GM23338 (cell line): Measurements from ENCODE around the gene DLG2.

Experiments
- CREB1 ChIP-seq: fragments of 250-450 bp; sonication (Bioruptor Pico); IDR thresholded peaks from 2 replicates; pipeline ENCODE4 v1.5.0; 2020; ENCODE audit warnings: low read depth, mild to moderate bottlenecking, moderate library complexity
- EZH2 ChIP-seq: fragments of 200-600 bp; sonication (generic); IDR thresholded peaks from one replicate; pipeline ENCODE4 v1.8.0; 2017; ENCODE audit warnings: antibody characterized with exemption, mild to moderate bottlenecking, low read depth; ENCODE audit not compliant: unreplicated experiment
- EZH2phosphoT487 ChIP-seq: fragments of 200-600 bp; sonication (generic); IDR thresholded peaks from one replicate; pipeline ENCODE4 v1.8.1; 2018; ENCODE audit warnings: antibody characterized with exemption; ENCODE audit not compliant: unreplicated experiment
- JUNB ChIP-seq: IDR thresholded peaks from one replicate; pipeline ENCODE4 v1.6.1; 2016; ENCODE audit warnings: antibody characterized with exemption; ENCODE audit not compliant: unreplicated experiment
- NANOG ChIP-seq: IDR thresholded peaks from 2 replicates; pipeline ENCODE4 v1.6.1; 2016; ENCODE audit warnings: antibody characterized with exemption, borderline replicate concordance
- POLR2AphosphoS5 ChIP-seq: IDR thresholded peaks from 2 replicates; pipeline ENCODE4 v1.6.1; 2016; ENCODE audit warnings: antibody characterized with exemption, low read depth
- STAT1 ChIP-seq: IDR thresholded peaks from one replicate; pipeline ENCODE4 v1.6.1; 2016; ENCODE audit warnings: antibody characterized with exemption; ENCODE audit not compliant: unreplicated experiment
- ZNF114 ChIP-seq: fragments of 250-450 bp; sonication (Bioruptor Pico); IDR thresholded peaks from 2 replicates; pipeline ENCODE4 v1.5.0; 2020; ENCODE audit warnings: mild to moderate bottlenecking, moderate library complexity
- ZNF331 ChIP-seq: fragments of 250-450 bp; sonication (Bioruptor Pico); IDR thresholded peaks from 2 replicates; pipeline ENCODE4 v1.5.0; 2020; ENCODE audit warnings: low read depth, mild to moderate bottlenecking, moderate library complexity
- TF ChIP-seq, protein P1 (sequence below), 2 experiments: fragments of 200-600 bp in 1 of 2; sonication (generic) in 1 of 2; conservative IDR thresholded peaks; 2 replicates each; pipeline versions ENCODE4 v1.5.1 to v1.6.1; 2016 to 2017; ENCODE audit warnings: antibody characterized with exemption in 2 of 2, low read depth in 2 of 2, mild to moderate bottlenecking in 2 of 2, moderate library complexity in 1 of 2
- TF ChIP-seq, protein P2 (sequence below): IDR thresholded peaks from 2 replicates; pipeline ENCODE4 v1.6.1; 2016; ENCODE audit warnings: antibody characterized with exemption
- TF ChIP-seq, protein P3 (sequence below): IDR thresholded peaks from one replicate; pipeline ENCODE4 v1.6.1; 2018; ENCODE audit warnings: antibody characterized with exemption; ENCODE audit not compliant: unreplicated experiment
- TF ChIP-seq, protein P4 (sequence below): fragments of 250-450 bp; sonication (Bioruptor Pico); IDR thresholded peaks from 2 replicates; pipeline ENCODE4 v1.5.0; 2020; ENCODE audit warnings: mild to moderate bottlenecking, moderate library complexity

DNA sequence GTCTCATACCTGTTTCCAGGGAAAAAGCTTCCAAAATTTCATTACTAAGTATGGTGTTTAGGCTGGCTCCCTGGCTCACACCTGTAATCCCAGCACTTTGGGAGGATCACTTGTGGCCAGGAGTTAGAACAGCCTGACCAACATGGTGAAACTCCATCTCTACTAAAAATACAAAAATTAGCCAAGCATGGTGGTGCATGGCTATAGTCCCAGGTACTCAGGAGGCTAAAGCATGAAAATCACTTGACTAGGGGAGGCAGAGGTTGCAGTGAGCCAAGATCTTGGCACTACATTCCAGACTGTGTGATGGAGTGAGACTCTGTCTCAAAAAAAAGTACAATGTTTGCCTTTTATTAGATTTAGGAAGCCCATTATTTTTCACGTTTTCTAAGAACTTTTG lies 2009.5 kb downstream of the DLG2 start:
- TF ChIP-seq POLR2AphosphoS5 (no peak), EZH2 (no peak), EZH2phosphoT487 (no peak), CREB1 (CRISPR knock-in tag) (no peak), JUNB (no peak), ZNF114 (CRISPR knock-in tag) (no peak), ZNF331 (CRISPR knock-in tag) (no peak), STAT1 (no peak), NANOG (no peak)
- TF ChIP-seq, protein P1, sequence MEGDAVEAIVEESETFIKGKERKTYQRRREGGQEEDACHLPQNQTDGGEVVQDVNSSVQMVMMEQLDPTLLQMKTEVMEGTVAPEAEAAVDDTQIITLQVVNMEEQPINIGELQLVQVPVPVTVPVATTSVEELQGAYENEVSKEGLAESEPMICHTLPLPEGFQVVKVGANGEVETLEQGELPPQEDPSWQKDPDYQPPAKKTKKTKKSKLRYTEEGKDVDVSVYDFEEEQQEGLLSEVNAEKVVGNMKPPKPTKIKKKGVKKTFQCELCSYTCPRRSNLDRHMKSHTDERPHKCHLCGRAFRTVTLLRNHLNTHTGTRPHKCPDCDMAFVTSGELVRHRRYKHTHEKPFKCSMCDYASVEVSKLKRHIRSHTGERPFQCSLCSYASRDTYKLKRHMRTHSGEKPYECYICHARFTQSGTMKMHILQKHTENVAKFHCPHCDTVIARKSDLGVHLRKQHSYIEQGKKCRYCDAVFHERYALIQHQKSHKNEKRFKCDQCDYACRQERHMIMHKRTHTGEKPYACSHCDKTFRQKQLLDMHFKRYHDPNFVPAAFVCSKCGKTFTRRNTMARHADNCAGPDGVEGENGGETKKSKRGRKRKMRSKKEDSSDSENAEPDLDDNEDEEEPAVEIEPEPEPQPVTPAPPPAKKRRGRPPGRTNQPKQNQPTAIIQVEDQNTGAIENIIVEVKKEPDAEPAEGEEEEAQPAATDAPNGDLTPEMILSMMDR (conservative IDR thresholded peaks at IDR 0.05; ENCODE audit: low read depth in 2 of 2): no peak
- TF ChIP-seq, protein P2, sequence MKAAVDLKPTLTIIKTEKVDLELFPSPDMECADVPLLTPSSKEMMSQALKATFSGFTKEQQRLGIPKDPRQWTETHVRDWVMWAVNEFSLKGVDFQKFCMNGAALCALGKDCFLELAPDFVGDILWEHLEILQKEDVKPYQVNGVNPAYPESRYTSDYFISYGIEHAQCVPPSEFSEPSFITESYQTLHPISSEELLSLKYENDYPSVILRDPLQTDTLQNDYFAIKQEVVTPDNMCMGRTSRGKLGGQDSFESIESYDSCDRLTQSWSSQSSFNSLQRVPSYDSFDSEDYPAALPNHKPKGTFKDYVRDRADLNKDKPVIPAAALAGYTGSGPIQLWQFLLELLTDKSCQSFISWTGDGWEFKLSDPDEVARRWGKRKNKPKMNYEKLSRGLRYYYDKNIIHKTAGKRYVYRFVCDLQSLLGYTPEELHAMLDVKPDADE: no peak
- TF ChIP-seq, protein P3, sequence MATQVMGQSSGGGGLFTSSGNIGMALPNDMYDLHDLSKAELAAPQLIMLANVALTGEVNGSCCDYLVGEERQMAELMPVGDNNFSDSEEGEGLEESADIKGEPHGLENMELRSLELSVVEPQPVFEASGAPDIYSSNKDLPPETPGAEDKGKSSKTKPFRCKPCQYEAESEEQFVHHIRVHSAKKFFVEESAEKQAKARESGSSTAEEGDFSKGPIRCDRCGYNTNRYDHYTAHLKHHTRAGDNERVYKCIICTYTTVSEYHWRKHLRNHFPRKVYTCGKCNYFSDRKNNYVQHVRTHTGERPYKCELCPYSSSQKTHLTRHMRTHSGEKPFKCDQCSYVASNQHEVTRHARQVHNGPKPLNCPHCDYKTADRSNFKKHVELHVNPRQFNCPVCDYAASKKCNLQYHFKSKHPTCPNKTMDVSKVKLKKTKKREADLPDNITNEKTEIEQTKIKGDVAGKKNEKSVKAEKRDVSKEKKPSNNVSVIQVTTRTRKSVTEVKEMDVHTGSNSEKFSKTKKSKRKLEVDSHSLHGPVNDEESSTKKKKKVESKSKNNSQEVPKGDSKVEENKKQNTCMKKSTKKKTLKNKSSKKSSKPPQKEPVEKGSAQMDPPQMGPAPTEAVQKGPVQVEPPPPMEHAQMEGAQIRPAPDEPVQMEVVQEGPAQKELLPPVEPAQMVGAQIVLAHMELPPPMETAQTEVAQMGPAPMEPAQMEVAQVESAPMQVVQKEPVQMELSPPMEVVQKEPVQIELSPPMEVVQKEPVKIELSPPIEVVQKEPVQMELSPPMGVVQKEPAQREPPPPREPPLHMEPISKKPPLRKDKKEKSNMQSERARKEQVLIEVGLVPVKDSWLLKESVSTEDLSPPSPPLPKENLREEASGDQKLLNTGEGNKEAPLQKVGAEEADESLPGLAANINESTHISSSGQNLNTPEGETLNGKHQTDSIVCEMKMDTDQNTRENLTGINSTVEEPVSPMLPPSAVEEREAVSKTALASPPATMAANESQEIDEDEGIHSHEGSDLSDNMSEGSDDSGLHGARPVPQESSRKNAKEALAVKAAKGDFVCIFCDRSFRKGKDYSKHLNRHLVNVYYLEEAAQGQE: no peak
- TF ChIP-seq, protein P4, sequence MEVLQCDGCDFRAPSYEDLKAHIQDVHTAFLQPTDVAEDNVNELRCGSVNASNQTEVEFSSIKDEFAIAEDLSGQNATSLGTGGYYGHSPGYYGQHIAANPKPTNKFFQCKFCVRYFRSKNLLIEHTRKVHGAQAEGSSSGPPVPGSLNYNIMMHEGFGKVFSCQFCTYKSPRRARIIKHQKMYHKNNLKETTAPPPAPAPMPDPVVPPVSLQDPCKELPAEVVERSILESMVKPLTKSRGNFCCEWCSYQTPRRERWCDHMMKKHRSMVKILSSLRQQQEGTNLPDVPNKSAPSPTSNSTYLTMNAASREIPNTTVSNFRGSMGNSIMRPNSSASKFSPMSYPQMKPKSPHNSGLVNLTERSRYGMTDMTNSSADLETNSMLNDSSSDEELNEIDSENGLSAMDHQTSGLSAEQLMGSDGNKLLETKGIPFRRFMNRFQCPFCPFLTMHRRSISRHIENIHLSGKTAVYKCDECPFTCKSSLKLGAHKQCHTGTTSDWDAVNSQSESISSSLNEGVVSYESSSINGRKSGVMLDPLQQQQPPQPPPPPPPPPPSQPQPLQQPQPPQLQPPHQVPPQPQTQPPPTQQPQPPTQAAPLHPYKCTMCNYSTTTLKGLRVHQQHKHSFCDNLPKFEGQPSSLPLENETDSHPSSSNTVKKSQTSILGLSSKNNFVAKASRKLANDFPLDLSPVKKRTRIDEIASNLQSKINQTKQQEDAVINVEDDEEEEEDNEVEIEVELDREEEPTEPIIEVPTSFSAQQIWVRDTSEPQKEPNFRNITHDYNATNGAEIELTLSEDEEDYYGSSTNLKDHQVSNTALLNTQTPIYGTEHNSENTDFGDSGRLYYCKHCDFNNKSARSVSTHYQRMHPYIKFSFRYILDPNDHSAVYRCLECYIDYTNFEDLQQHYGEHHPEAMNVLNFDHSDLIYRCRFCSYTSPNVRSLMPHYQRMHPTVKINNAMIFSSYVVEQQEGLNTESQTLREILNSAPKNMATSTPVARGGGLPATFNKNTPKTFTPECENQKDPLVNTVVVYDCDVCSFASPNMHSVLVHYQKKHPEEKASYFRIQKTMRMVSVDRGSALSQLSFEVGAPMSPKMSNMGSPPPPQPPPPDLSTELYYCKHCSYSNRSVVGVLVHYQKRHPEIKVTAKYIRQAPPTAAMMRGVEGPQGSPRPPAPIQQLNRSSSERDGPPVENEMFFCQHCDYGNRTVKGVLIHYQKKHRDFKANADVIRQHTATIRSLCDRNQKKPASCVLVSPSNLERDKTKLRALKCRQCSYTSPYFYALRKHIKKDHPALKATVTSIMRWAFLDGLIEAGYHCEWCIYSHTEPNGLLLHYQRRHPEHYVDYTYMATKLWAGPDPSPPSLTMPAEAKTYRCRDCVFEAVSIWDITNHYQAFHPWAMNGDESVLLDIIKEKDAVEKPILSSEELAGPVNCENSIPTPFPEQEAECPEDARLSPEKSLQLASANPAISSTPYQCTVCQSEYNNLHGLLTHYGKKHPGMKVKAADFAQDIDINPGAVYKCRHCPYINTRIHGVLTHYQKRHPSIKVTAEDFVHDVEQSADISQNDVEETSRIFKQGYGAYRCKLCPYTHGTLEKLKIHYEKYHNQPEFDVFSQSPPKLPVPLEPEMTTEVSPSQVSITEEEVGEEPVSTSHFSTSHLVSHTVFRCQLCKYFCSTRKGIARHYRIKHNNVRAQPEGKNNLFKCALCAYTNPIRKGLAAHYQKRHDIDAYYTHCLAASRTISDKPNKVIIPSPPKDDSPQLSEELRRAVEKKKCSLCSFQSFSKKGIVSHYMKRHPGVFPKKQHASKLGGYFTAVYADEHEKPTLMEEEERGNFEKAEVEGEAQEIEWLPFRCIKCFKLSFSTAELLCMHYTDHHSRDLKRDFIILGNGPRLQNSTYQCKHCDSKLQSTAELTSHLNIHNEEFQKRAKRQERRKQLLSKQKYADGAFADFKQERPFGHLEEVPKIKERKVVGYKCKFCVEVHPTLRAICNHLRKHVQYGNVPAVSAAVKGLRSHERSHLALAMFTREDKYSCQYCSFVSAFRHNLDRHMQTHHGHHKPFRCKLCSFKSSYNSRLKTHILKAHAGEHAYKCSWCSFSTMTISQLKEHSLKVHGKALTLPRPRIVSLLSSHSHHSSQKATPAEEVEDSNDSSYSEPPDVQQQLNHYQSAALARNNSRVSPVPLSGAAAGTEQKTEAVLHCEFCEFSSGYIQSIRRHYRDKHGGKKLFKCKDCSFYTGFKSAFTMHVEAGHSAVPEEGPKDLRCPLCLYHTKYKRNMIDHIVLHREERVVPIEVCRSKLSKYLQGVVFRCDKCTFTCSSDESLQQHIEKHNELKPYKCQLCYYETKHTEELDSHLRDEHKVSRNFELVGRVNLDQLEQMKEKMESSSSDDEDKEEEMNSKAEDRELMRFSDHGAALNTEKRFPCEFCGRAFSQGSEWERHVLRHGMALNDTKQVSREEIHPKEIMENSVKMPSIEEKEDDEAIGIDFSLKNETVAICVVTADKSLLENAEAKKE (CRISPR knock-in tag): no peak
